Upper lobe of right lung (tissue), 1 donor: Measurements from ENCODE around the gene EXOG. TPM values are rescaled to one million over a fixed set of nuclear protein-coding genes. Genes with fewer than 3 reads are reported as not detected.

ENCODE experiments used
- ATAC-seq: fragments of 200-7000 bp; cut with Tn5 transposase; one replicate; pipeline ENCODE4 v1.9.1; 2020; ENCODE audit warnings: mild to moderate bottlenecking, moderate library complexity
- DNase-seq: peaks from one replicate; pipeline ENCODE4 v3.0.0-alpha.2; 2020
- H3K27ac ChIP-seq: fragments of 200-600 bp; one replicate; pipeline ENCODE4 v1.8.0; 2022
- H3K27me3 ChIP-seq: fragments of 200-600 bp; one replicate; pipeline ENCODE4 v1.8.0; 2022; ENCODE audit warnings: mild to moderate bottlenecking
- H3K36me3 ChIP-seq: fragments of 200-600 bp; one replicate; pipeline ENCODE4 v1.8.0; 2022
- H3K4me1 ChIP-seq: fragments of 200-600 bp; one replicate; pipeline ENCODE4 v1.8.0; 2022
- H3K4me3 ChIP-seq: fragments of 200-600 bp; one replicate; pipeline ENCODE4 v1.8.0; 2022; ENCODE audit warnings: mild to moderate bottlenecking
- H3K9me3 ChIP-seq: fragments of 200-600 bp; one replicate; pipeline ENCODE4 v1.8.0; 2022
- CTCF ChIP-seq: fragments of 200-600 bp; IDR thresholded peaks from one replicate; pipeline ENCODE4 v1.8.0; 2022; ENCODE audit warnings: antibody characterized with exemption
- intact Hi-C: fragments of 100-400 bp; cut with DNase I; formaldehyde crosslinking; loops from one replicate; pipeline ENCODE4 v1.11.0; 2022
- total RNA-seq: library from RNA; stranded (reverse); fragmentation: NEBNext Ultra II Directional; extraction: Animal tissue kit (Norgen Biotek cat#: 25700); gene quantifications from one replicate; pipeline ENCODE4 v1.2.1, GENCODE V29; 2021
- donor health status: DM: no; HTN: yes; CAD: no; lungs with severe emphysema.

Gene EXOG
- total RNA-seq, 1 donor from 2014 or later = 10.7 TPM

- H3K27me3 ChIP-seq = no peaks in the 10 kb centered on the region
Observed at GRCh38 chr3:38475716-38476115, 20.4 kb upstream of the EXOG start.

GRCh38 chr3:38476157-38476756 is 19.9 kb upstream of the EXOG start:
- H3K36me3 ChIP-seq = peaks cover 23% of the 10 kb centered on the region
- H3K4me1 ChIP-seq = peaks cover 5% of the 10 kb centered on the region
- no peak overlapping the region for H3K4me3 ChIP-seq
- no peaks in the 10 kb centered on the region for H3K27me3 ChIP-seq
- H3K27ac ChIP-seq = no peak overlapping the region
- H3K9me3 ChIP-seq = no peaks in the 10 kb centered on the region
- TF ChIP-seq CTCF = no peak
- ATAC-seq = no peak
- DNase-seq = no peak
- intact Hi-C loops = loop anchor here (5.0 kb wide), 1 partner anchor 129 kb away; the partner anchor contains the start of gene XYLB

More at GRCh38 chr3:38475716-38476115, 20.4 kb upstream of the EXOG start:
- ATAC-seq = no peak
- intact Hi-C loops = loop anchor here (5.0 kb wide), 1 partner anchor 128 kb away; the partner anchor contains the start of gene XYLB
- Histone ChIP-seq H3K9me3 (no peaks in the 10 kb centered on the region), H3K36me3 (peaks cover 17% of the 10 kb centered on the region), H3K4me3 (no peak overlapping the region), H3K4me1 (peaks cover 5% of the 10 kb centered on the region), H3K27ac (no peak overlapping the region)
- TF ChIP-seq CTCF = no peak
- DNase-seq = no peak

- Histone ChIP-seq H3K9me3 (no peaks in the 10 kb centered on the region), H3K27ac (no peak overlapping the region), H3K4me3 (no peak overlapping the region), H3K36me3 (peaks cover 33% of the 10 kb centered on the region), H3K27me3 (no peaks in the 10 kb centered on the region), H3K4me1 (peaks cover 5% of the 10 kb centered on the region)
- ATAC-seq (no peak), DNase-seq (no peak)
- TF ChIP-seq CTCF = no peak
- intact Hi-C loops = loop anchor here (5.0 kb wide), 1 partner anchor 130 kb away; the partner anchor contains the start of gene XYLB
Observed at GRCh38 chr3:38477057-38477820, 18.9 kb upstream of the EXOG start.

GRCh38 chr3:38477839-38478450 is 18.2 kb upstream of the EXOG start:
- ATAC-seq = no peak
- intact Hi-C loops = loop anchor here (5.0 kb wide), 1 partner anchor 131 kb away; the partner anchor contains the start of gene XYLB

More at GRCh38 chr3:38477839-38478450, 18.2 kb upstream of the EXOG start:
- no peak for TF ChIP-seq CTCF
- H3K4me3 ChIP-seq = no peak overlapping the region
- no peaks in the 10 kb centered on the region for H3K9me3 ChIP-seq
- peaks cover 40% of the 10 kb centered on the region for H3K36me3 ChIP-seq
- DNase-seq = no peak
- H3K27ac ChIP-seq = no peak overlapping the region
- no peaks in the 10 kb centered on the region for H3K4me1 ChIP-seq
- H3K27me3 ChIP-seq = no peaks in the 10 kb centered on the region
